OCI-LY1 (cell line): Measurements from ENCODE around the gene EYS.

ENCODE experiments used
- H2AFZ ChIP-seq: fragments of 200-600 bp; sonication (generic), shearing (Covaris generic); 2 replicates; pipeline ENCODE4 v1.6.0; 2014; ENCODE audit warnings: antibody characterized with exemption, mild to moderate bottlenecking, low read length
- H3F3A ChIP-seq: fragments of 200-600 bp; sonication (generic), shearing (Covaris generic); 2 replicates; pipeline ENCODE4 v1.6.0; 2014; ENCODE audit warnings: mild to moderate bottlenecking, antibody characterized with exemption, low read length, moderate library complexity; ENCODE audit not compliant: insufficient read depth
- H3K27ac ChIP-seq: fragments of 200-600 bp; sonication (generic); 2 replicates; pipeline ENCODE4 v1.5.1; 2014; ENCODE audit warnings: low read length, mixed run types, mild to moderate bottlenecking, low read depth; ENCODE audit not compliant: poor library complexity, severe bottlenecking
- H3K27me3 ChIP-seq: fragments of 200-600 bp; sonication (generic); 2 replicates; pipeline ENCODE4 v1.6.0; 2014; ENCODE audit warnings: antibody characterized with exemption, mild to moderate bottlenecking, low read length, moderate library complexity; ENCODE audit not compliant: insufficient read depth
- H3K36me3 ChIP-seq: fragments of 200-600 bp; sonication (generic); 2 replicates; pipeline ENCODE4 v1.6.1; 2014; ENCODE audit warnings: mild to moderate bottlenecking, antibody characterized with exemption, low read length, moderate library complexity, mixed read lengths; ENCODE audit not compliant: insufficient read depth
- H3K4me1 ChIP-seq: fragments of 200-600 bp; sonication (generic); 2 replicates; pipeline ENCODE4 v1.5.1; 2014; ENCODE audit warnings: mild to moderate bottlenecking, low read length, moderate library complexity; ENCODE audit not compliant: insufficient read depth, severe bottlenecking
- H3K4me2 ChIP-seq: fragments of 200-600 bp; sonication (generic), shearing (Covaris generic); 2 replicates; pipeline ENCODE4 v1.6.1; 2014; ENCODE audit warnings: low read length
- H3K4me3 ChIP-seq: fragments of 200-600 bp; sonication (generic); 2 replicates; pipeline ENCODE4 v1.5.1; 2014; ENCODE audit warnings: low read length, low read depth, mild to moderate bottlenecking, mixed read lengths; ENCODE audit not compliant: poor library complexity, severe bottlenecking
- H3K79me2 ChIP-seq: fragments of 200-600 bp; shearing (Covaris generic); 2 replicates; pipeline ENCODE4 v1.6.1; 2016; ENCODE audit warnings: mixed run types, low read length, mixed read lengths; ENCODE audit not compliant: insufficient read depth
- H3K9ac ChIP-seq: fragments of 200-600 bp; sonication (generic), shearing (Covaris generic); 2 replicates; pipeline ENCODE4 v1.6.1; 2014; ENCODE audit warnings: mild to moderate bottlenecking, low read length, mixed read lengths
- H3K9me2 ChIP-seq: fragments of 200-600 bp; sonication (generic), shearing (Covaris generic); 2 replicates; pipeline ENCODE4 v1.6.1; 2014; ENCODE audit warnings: low read depth, mild to moderate bottlenecking, low read length, mixed read lengths
- H3K9me3 ChIP-seq: fragments of 200-600 bp; shearing (Covaris generic); 2 replicates; pipeline ENCODE4 v1.6.1; 2014; ENCODE audit warnings: low read length, mixed read lengths
- H4K20me1 ChIP-seq: fragments of 200-600 bp; sonication (generic), shearing (Covaris generic); 2 replicates; pipeline ENCODE4 v1.6.0; 2016; ENCODE audit warnings: mild to moderate bottlenecking, low read length; ENCODE audit not compliant: insufficient read depth
- CTCF ChIP-seq: fragments of 200-600 bp; sonication (generic), shearing (Covaris generic); IDR thresholded peaks from 2 replicates; pipeline ENCODE4 v1.5.1; 2017; ENCODE audit warnings: mild to moderate bottlenecking, antibody characterized with exemption, low read length, moderate library complexity, mixed read lengths
- EZH2 ChIP-seq: fragments of 200-600 bp; sonication (generic), shearing (Covaris generic); IDR thresholded peaks from 2 replicates; pipeline ENCODE4 v1.8.0; 2017; ENCODE audit warnings: borderline replicate concordance, mixed run types, mild to moderate bottlenecking, antibody characterized with exemption, low read length, moderate library complexity, mixed read lengths

The EYS gene

GRCh38 chr6:64987066-64987465 lies 720.0 kb downstream of the EYS start:
- H3K4me2 ChIP-seq: no peak overlapping the region
- TF ChIP-seq EZH2: no peak
- TF ChIP-seq CTCF: no peak
- H3K36me3 ChIP-seq: no peaks in the 10 kb centered on the region
- H3K79me2 ChIP-seq: no peaks in the 10 kb centered on the region
- no peaks in the 10 kb centered on the region for H4K20me1 ChIP-seq
- H3K4me1 ChIP-seq: no peaks in the 10 kb centered on the region
- H3K27me3 ChIP-seq: no peaks in the 10 kb centered on the region
- no peak overlapping the region for H3K4me3 ChIP-seq
- no peaks in the 10 kb centered on the region for H3K9me2 ChIP-seq
- no peaks in the 10 kb centered on the region for H3K9me3 ChIP-seq
- no peak overlapping the region for H2AFZ ChIP-seq
- H3K27ac ChIP-seq: no peak overlapping the region
- no peaks in the 10 kb centered on the region for H3F3A ChIP-seq
- H3K9ac ChIP-seq: no peak overlapping the region

GRCh38 chr6:64985726-64986125 lies 721.3 kb downstream of the EYS start:
- Histone ChIP-seq H3K9me2 (no peaks in the 10 kb centered on the region), H3K4me3 (no peak overlapping the region), H3K27me3 (no peaks in the 10 kb centered on the region), H3K9me3 (no peaks in the 10 kb centered on the region), H3K9ac (no peak overlapping the region), H3K4me2 (no peak overlapping the region), H3F3A (no peaks in the 10 kb centered on the region), H3K4me1 (no peaks in the 10 kb centered on the region), H3K36me3 (no peaks in the 10 kb centered on the region), H3K79me2 (no peaks in the 10 kb centered on the region), H3K27ac (no peak overlapping the region), H4K20me1 (no peaks in the 10 kb centered on the region), H2AFZ (no peak overlapping the region)
- TF ChIP-seq EZH2 (no peak), CTCF (no peak)

GRCh38 chr6:64984948-64985347 lies 722.1 kb downstream of the EYS start:
- Histone ChIP-seq H3K9me2 (no peaks in the 10 kb centered on the region), H3K36me3 (no peaks in the 10 kb centered on the region), H3K9me3 (no peaks in the 10 kb centered on the region), H2AFZ (no peak overlapping the region), H3K4me1 (no peaks in the 10 kb centered on the region), H3K27ac (no peak overlapping the region), H4K20me1 (no peaks in the 10 kb centered on the region), H3K9ac (no peak overlapping the region), H3K4me2 (no peak overlapping the region), H3K4me3 (no peak overlapping the region), H3K27me3 (no peaks in the 10 kb centered on the region), H3K79me2 (no peaks in the 10 kb centered on the region), H3F3A (no peaks in the 10 kb centered on the region)
- TF ChIP-seq CTCF (no peak), EZH2 (no peak)
